Fibroblast of lung (primary cell): ENCODE results near the gene RPS6KA2. TPM values are rescaled to one million over a fixed set of nuclear protein-coding genes. Genes with fewer than 3 reads are reported as not detected.

ENCODE experiments used
- DNase-seq, 2 donors: peaks; one replicate each; pipeline versions ENCODE4 v3.0.0 to v3.0.0-alpha.2; 2010; ENCODE audit warnings: low read depth in 2 of 2
- H2AFZ ChIP-seq: 2 replicates; pipeline ENCODE4 v1.5.1; 2012; ENCODE audit warnings: low read length, control low read depth, inconsistent platforms
- H3K27ac ChIP-seq: 2 replicates; pipeline ENCODE4 v1.5.1; 2011; ENCODE audit warnings: low read length, control low read depth; ENCODE audit not compliant: insufficient read depth
- H3K27me3 ChIP-seq: 2 replicates; pipeline ENCODE4 v1.5.1; 2011; ENCODE audit warnings: mild to moderate bottlenecking, low read length; ENCODE audit not compliant: control insufficient read depth, insufficient read depth
- H3K36me3 ChIP-seq: 2 replicates; pipeline ENCODE4 v1.5.1; 2011; ENCODE audit warnings: low read length; ENCODE audit not compliant: control insufficient read depth, insufficient read depth
- H3K4me1 ChIP-seq: 2 replicates; pipeline ENCODE4 v1.5.1; 2011; ENCODE audit warnings: low read length; ENCODE audit not compliant: control insufficient read depth, insufficient read depth; ENCODE audit errors: extremely low read depth
- H3K4me2 ChIP-seq: 2 replicates; pipeline ENCODE4 v1.5.1; 2011; ENCODE audit warnings: low read length, control low read depth; ENCODE audit not compliant: insufficient read depth; ENCODE audit errors: extremely low read depth
- H3K4me3 ChIP-seq, 4 experiments: fragments of 200-600 bp in 1 of 4; sonication (generic) in 1 of 4; replicated peaks in 1 of 4; 2 replicates each; pipeline ENCODE4 v1.5.1; 2011 to 2016; ENCODE audit warnings: low read length in 4 of 4, low read depth in 3 of 4, mild to moderate bottlenecking in 3 of 4, control low read depth in 2 of 4, inconsistent platforms in 1 of 4, mixed read lengths in 1 of 4; ENCODE audit not compliant: insufficient read depth in 1 of 4; ENCODE audit errors: control extremely low read depth in 1 of 4
- H3K79me2 ChIP-seq: 2 replicates; pipeline ENCODE4 v1.5.1; 2012; ENCODE audit warnings: mild to moderate bottlenecking, low read length, inconsistent platforms; ENCODE audit not compliant: control insufficient read depth, insufficient read depth
- H3K9ac ChIP-seq: 2 replicates; pipeline ENCODE4 v1.5.1; 2011; ENCODE audit warnings: mild to moderate bottlenecking, low read length, control low read depth; ENCODE audit not compliant: insufficient read depth
- H3K9me3 ChIP-seq: 2 replicates; pipeline ENCODE4 v1.5.1; 2012; ENCODE audit warnings: low read depth, low read length; ENCODE audit not compliant: control insufficient read depth, insufficient read depth
- H4K20me1 ChIP-seq: 2 replicates; pipeline ENCODE4 v1.5.1; 2011; ENCODE audit warnings: low read length; ENCODE audit not compliant: control insufficient read depth, insufficient read depth; ENCODE audit errors: extremely low read depth
- CTCF ChIP-seq, 2 donors: IDR thresholded peaks in 1 of 2; conservative IDR thresholded peaks in 1 of 2; 1 replicate in 1 of 2; 2 replicates in 1 of 2; pipeline ENCODE4 v1.5.1; 2011 to 2012; ENCODE audit warnings: low read length in 2 of 2, control low read depth in 1 of 2, inconsistent platforms in 1 of 2, low read depth in 1 of 2, mild to moderate bottlenecking in 1 of 2
- EZH2 ChIP-seq: IDR thresholded peaks from 2 replicates; pipeline ENCODE4 v1.5.1; 2012; ENCODE audit warnings: low read length, control low read depth, mild to moderate bottlenecking; ENCODE audit errors: missing control alignments
- polyA plus RNA-seq, 2 donors: library from polyadenylated mRNA; depleted of rRNA in 1 of 2; stranded (reverse) in 1 of 2; unstranded in 1 of 2; fragments of >200 nt; gene quantifications; 2 replicates each; pipeline ENCODE4 v1.2.1, GENCODE V29; 2011 to 2012; ENCODE audit warnings: missing spikeins in 1 of 2
- total RNA-seq: library from RNA; depleted of rRNA; stranded (reverse); fragments of >200 nt; gene quantifications from 2 replicates; pipeline ENCODE4 v1.2.1, GENCODE V29; 2014

Gene RPS6KA2
- total and polyA plus RNA-seq, 2 donors (not counting 1 experiment from before 2014, with no cell fraction given): 66.8 to 116 TPM

DNA sequence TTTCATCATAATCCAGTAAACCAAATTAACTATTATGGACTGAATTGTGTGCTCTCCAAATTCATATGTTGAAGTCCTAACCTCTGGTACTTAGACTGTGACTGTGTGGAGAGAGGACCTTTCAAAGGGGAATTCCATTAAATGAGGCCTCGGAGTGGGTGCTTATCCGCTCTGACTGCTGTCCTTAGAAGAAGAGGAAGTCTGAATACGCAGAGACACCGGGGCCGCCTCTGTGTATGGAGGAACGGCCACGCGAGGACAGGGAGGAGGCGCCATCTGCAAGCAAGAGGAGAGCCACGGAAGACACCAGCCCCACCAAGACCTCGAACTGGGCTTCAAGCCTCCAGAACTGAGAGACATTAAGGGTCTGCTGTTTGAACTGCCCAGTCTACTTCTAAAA lies 35.6 kb upstream of the RPS6KA2 start:
- TF ChIP-seq EZH2 (no peak), CTCF (conservative IDR thresholded peaks at IDR 0.05 in 1 of 2, IDR thresholded peaks at IDR 0.05 in 1 of 2; ENCODE audit: low read depth in 1 of 2, low read length in 2 of 2) (no peak)
- Histone ChIP-seq H3K4me3 (no peak overlapping the region), H4K20me1 (no peaks in the 10 kb centered on the region), H3K36me3 (no peaks in the 10 kb centered on the region), H3K4me2 (no peak overlapping the region), H3K9me3 (no peaks in the 10 kb centered on the region), H3K4me1 (no peaks in the 10 kb centered on the region), H3K27me3 (no peaks in the 10 kb centered on the region), H3K79me2 (no peaks in the 10 kb centered on the region), H3K27ac (no peak overlapping the region), H3K9ac (no peak overlapping the region), H2AFZ (no peak overlapping the region)
- no peak for DNase-seq

DNA sequence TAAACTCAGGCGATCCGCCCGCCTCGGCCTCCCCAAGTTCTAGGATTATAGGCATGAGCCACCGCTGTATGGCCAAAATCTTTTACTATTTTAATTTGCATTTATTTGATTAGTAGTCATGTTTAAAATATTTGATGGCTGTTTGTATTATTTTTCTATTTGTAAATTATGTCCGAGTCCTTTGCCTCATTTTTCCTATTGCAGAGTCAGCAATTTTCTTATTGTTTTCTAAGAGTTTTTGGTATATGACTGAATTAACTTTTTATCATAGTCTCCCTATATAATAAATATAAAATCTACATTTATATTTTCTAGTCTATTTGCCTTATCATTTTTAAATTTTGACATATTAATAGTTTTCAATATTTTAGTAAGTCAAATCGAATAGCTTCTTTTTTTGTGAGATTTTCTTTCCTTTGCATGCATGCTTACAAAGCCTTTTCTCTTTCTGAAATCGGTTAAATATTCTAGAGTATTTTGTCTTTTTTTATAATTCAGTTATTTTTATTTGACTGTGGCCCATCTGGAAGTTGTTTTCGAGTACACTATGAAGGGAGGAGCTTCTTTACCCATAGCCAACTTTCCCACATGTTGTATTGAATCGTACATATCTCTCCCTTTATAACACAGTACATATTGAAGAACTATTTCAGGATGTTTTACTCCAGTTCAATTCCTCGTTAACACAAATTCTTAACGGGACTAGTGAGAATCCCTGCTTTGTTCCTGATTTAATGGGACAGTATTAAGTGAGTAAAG lies 34.5 kb upstream of the RPS6KA2 start:
- Histone ChIP-seq H3K4me3 (no peak overlapping the region), H3K36me3 (no peaks in the 10 kb centered on the region), H3K27ac (no peak overlapping the region), H3K4me1 (no peaks in the 10 kb centered on the region), H4K20me1 (no peaks in the 10 kb centered on the region), H3K27me3 (no peaks in the 10 kb centered on the region), H3K4me2 (no peak overlapping the region), H3K9ac (no peak overlapping the region), H3K79me2 (no peaks in the 10 kb centered on the region), H3K9me3 (no peaks in the 10 kb centered on the region), H2AFZ (no peak overlapping the region)
- no peak for DNase-seq
- TF ChIP-seq CTCF (conservative IDR thresholded peaks at IDR 0.05 in 1 of 2, IDR thresholded peaks at IDR 0.05 in 1 of 2; ENCODE audit: low read depth in 1 of 2, low read length in 2 of 2) (no peak), EZH2 (no peak)

- peaks cover 2% of the 10 kb centered on the region for H3K27me3 ChIP-seq
- H3K4me1 ChIP-seq: no peaks in the 10 kb centered on the region
- H3K4me3 ChIP-seq: no peak overlapping the region
- H3K36me3 ChIP-seq: no peaks in the 10 kb centered on the region
- no peak overlapping the region for H3K9ac ChIP-seq
- no peak for TF ChIP-seq CTCF (conservative IDR thresholded peaks at IDR 0.05 in 1 of 2, IDR thresholded peaks at IDR 0.05 in 1 of 2; ENCODE audit: low read depth in 1 of 2, low read length in 2 of 2)
- TF ChIP-seq EZH2: no peak
- no peak for DNase-seq
- no peaks in the 10 kb centered on the region for H3K79me2 ChIP-seq
- H4K20me1 ChIP-seq: no peaks in the 10 kb centered on the region
- no peak overlapping the region for H3K4me2 ChIP-seq
- no peaks in the 10 kb centered on the region for H3K9me3 ChIP-seq
- H2AFZ ChIP-seq: no peak overlapping the region
- no peak overlapping the region for H3K27ac ChIP-seq
Measured at GRCh38 chr6:166660157-166660688, 33.2 kb upstream of the RPS6KA2 start.
